Astrocyte (in vitro differentiated cells and primary cell): ENCODE results near the gene IMMP2L. TPM values are rescaled to one million over a fixed set of nuclear protein-coding genes. Genes with fewer than 3 reads are reported as not detected.
A peak's percentile ranks its signal among the peaks of the same experiment; 100 is the strongest.

ENCODE experiments used
- DNase-seq: peaks from one replicate; pipeline ENCODE4 v3.0.0-alpha.2; 2010; ENCODE audit warnings: low read depth
- FAIRE-seq: peaks from 2 replicates; lab custom pipeline; 2011; peaks lifted over from hg19 to GRCh38; lab: Jason Lieb, UNC
- H2AFZ ChIP-seq: 2 replicates; pipeline ENCODE4 v1.6.0; 2012; ENCODE audit warnings: low read depth, low read length, inconsistent platforms
- H3K27ac ChIP-seq: 2 replicates; pipeline ENCODE4 v1.5.1; 2011; ENCODE audit warnings: low read depth, low read length, inconsistent platforms
- H3K27me3 ChIP-seq: 2 replicates; pipeline ENCODE4 v1.6.0; 2011; ENCODE audit warnings: low read length, inconsistent platforms; ENCODE audit not compliant: insufficient read depth
- H3K36me3 ChIP-seq: 2 replicates; pipeline ENCODE4 v1.5.1; 2011; ENCODE audit warnings: low read length, inconsistent platforms; ENCODE audit not compliant: insufficient read depth
- H3K4me1 ChIP-seq: 2 replicates; pipeline ENCODE4 v1.5.1; 2011; ENCODE audit warnings: low read length, inconsistent platforms; ENCODE audit not compliant: insufficient read depth
- H3K4me2 ChIP-seq: 2 replicates; pipeline ENCODE4 v1.6.0; 2012; ENCODE audit warnings: low read length, inconsistent platforms
- H3K4me3 ChIP-seq: 2 replicates; pipeline ENCODE4 v1.5.1; 2011; ENCODE audit warnings: low read depth, mild to moderate bottlenecking, low read length, inconsistent platforms; ENCODE audit not compliant: insufficient read depth
- H3K79me2 ChIP-seq: 2 replicates; pipeline ENCODE4 v1.6.0; 2012; ENCODE audit warnings: mild to moderate bottlenecking, low read length, inconsistent platforms; ENCODE audit not compliant: insufficient read depth
- H3K9ac ChIP-seq: 2 replicates; pipeline ENCODE4 v1.6.0; 2012; ENCODE audit warnings: mild to moderate bottlenecking, low read length, inconsistent platforms
- H3K9me3 ChIP-seq: 2 replicates; pipeline ENCODE4 v1.5.1; 2012; ENCODE audit warnings: low read depth, mild to moderate bottlenecking, low read length, inconsistent platforms; ENCODE audit not compliant: insufficient read depth
- H4K20me1 ChIP-seq: 2 replicates; pipeline ENCODE4 v1.6.0; 2012; ENCODE audit warnings: low read length, inconsistent platforms; ENCODE audit not compliant: insufficient read depth
- H3K27ac Mint-ChIP-seq: one replicate; pipeline ENCODE4 v1.8.0; 2021; ENCODE audit warnings: mild to moderate bottlenecking, mixed read lengths; ENCODE audit not compliant: unreplicated experiment
- H3K27me3 Mint-ChIP-seq: one replicate; pipeline ENCODE4 v1.8.0; 2021; ENCODE audit warnings: low read depth, mixed read lengths; ENCODE audit not compliant: unreplicated experiment
- H3K36me3 Mint-ChIP-seq: one replicate; pipeline ENCODE4 v1.8.0; 2021; ENCODE audit warnings: low read depth, mixed read lengths; ENCODE audit not compliant: unreplicated experiment
- H3K4me1 Mint-ChIP-seq: one replicate; pipeline ENCODE4 v1.8.0; 2021; ENCODE audit warnings: low read depth, mixed read lengths; ENCODE audit not compliant: unreplicated experiment
- H3K4me3 Mint-ChIP-seq: one replicate; pipeline ENCODE4 v1.8.0; 2021; ENCODE audit warnings: mild to moderate bottlenecking, moderate library complexity, mixed read lengths; ENCODE audit not compliant: unreplicated experiment
- H3K9me3 Mint-ChIP-seq: one replicate; pipeline ENCODE4 v1.8.0; 2021; ENCODE audit warnings: mild to moderate bottlenecking, mixed read lengths; ENCODE audit not compliant: unreplicated experiment
- EZH2 ChIP-seq: IDR thresholded peaks from 2 replicates; pipeline ENCODE4 v1.6.1; 2012; ENCODE audit warnings: mild to moderate bottlenecking, low read length, inconsistent platforms; ENCODE audit not compliant: insufficient read depth
- total RNA-seq: library from RNA; stranded (reverse); gene quantifications from 2 replicates; pipeline ENCODE4 v1.2.1, GENCODE V29; 2021
- TF ChIP-seq, protein P1 (sequence below): IDR thresholded peaks from 2 replicates; pipeline ENCODE4 v1.5.1; 2011; ENCODE audit warnings: low read depth, mild to moderate bottlenecking, inconsistent platforms, low read length, moderate library complexity; ENCODE audit not compliant: insufficient read depth

IMMP2L gene
- total RNA-seq, 1 donor from 2014 or later = 13.8 TPM

GRCh38 chr7:111413739-111414138 lies 148.6 kb downstream of the IMMP2L start:
- Mint-ChIP-seq H3K4me3 (no peak overlapping the region), H3K9me3 (no peaks in the 10 kb centered on the region), H3K27ac (no peak overlapping the region), H3K36me3 (no peaks in the 10 kb centered on the region), H3K27me3 (no peaks in the 10 kb centered on the region), H3K4me1 (peaks cover 13% of the 10 kb centered on the region)
- Histone ChIP-seq H3K9me3 (no peaks in the 10 kb centered on the region), H3K79me2 (no peaks in the 10 kb centered on the region), H3K4me3 (no peak overlapping the region), H3K36me3 (no peaks in the 10 kb centered on the region), H3K4me1 (no peaks in the 10 kb centered on the region), H2AFZ (no peak overlapping the region), H3K4me2 (no peak overlapping the region), H3K27ac (no peak overlapping the region), H3K27me3 (no peaks in the 10 kb centered on the region), H4K20me1 (no peaks in the 10 kb centered on the region), H3K9ac (no peak overlapping the region)
- FAIRE-seq (no peak), DNase-seq (no peak)
- TF ChIP-seq EZH2 = no peak
- TF ChIP-seq, protein P1, sequence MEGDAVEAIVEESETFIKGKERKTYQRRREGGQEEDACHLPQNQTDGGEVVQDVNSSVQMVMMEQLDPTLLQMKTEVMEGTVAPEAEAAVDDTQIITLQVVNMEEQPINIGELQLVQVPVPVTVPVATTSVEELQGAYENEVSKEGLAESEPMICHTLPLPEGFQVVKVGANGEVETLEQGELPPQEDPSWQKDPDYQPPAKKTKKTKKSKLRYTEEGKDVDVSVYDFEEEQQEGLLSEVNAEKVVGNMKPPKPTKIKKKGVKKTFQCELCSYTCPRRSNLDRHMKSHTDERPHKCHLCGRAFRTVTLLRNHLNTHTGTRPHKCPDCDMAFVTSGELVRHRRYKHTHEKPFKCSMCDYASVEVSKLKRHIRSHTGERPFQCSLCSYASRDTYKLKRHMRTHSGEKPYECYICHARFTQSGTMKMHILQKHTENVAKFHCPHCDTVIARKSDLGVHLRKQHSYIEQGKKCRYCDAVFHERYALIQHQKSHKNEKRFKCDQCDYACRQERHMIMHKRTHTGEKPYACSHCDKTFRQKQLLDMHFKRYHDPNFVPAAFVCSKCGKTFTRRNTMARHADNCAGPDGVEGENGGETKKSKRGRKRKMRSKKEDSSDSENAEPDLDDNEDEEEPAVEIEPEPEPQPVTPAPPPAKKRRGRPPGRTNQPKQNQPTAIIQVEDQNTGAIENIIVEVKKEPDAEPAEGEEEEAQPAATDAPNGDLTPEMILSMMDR = no peak

- no peak overlapping the region for H3K4me2 ChIP-seq
- H3K36me3 Mint-ChIP-seq = no peaks in the 10 kb centered on the region
- H3K4me1 ChIP-seq = no peaks in the 10 kb centered on the region
- H3K4me1 Mint-ChIP-seq = peaks cover 15% of the 10 kb centered on the region
- H3K79me2 ChIP-seq = no peaks in the 10 kb centered on the region
- H3K9ac ChIP-seq = no peak overlapping the region
- peak overlapping the region; percentile 41 for H3K27ac Mint-ChIP-seq
- H3K9me3 ChIP-seq = no peaks in the 10 kb centered on the region
- no peak overlapping the region for H3K27ac ChIP-seq
- H3K4me3 ChIP-seq = no peak overlapping the region
- no peak overlapping the region for H3K4me3 Mint-ChIP-seq
- no peak for DNase-seq
- TF ChIP-seq EZH2 = no peak
- TF ChIP-seq, protein P1 = no peak
- H2AFZ ChIP-seq = no peak overlapping the region
- no peaks in the 10 kb centered on the region for H3K27me3 Mint-ChIP-seq
- H4K20me1 ChIP-seq = no peaks in the 10 kb centered on the region
- H3K27me3 ChIP-seq = no peaks in the 10 kb centered on the region
- FAIRE-seq = no peak
- H3K36me3 ChIP-seq = no peaks in the 10 kb centered on the region
- no peaks in the 10 kb centered on the region for H3K9me3 Mint-ChIP-seq
These were observed 151.4 kb downstream of the IMMP2L start for GRCh38 chr7:111410899-111411298.

GRCh38 chr7:111409714-111410422 lies 152.4 kb downstream of the IMMP2L start:
- no peak overlapping the region for H2AFZ ChIP-seq
- TF ChIP-seq, protein P1 = no peak
- TF ChIP-seq EZH2 = no peak
- no peaks in the 10 kb centered on the region for H3K9me3 Mint-ChIP-seq
- H3K36me3 Mint-ChIP-seq = no peaks in the 10 kb centered on the region
- DNase-seq (peak; percentile 71), FAIRE-seq (peak; percentile 84)
- peak overlapping the region; percentile 78 for H3K27ac Mint-ChIP-seq
- H3K4me3 ChIP-seq = no peak overlapping the region
- no peaks in the 10 kb centered on the region for H3K27me3 ChIP-seq
- H3K4me2 ChIP-seq = peak overlapping the region; percentile 23
- no peaks in the 10 kb centered on the region for H3K79me2 ChIP-seq
- H3K9me3 ChIP-seq = no peaks in the 10 kb centered on the region
- no peaks in the 10 kb centered on the region for H4K20me1 ChIP-seq
- H3K9ac ChIP-seq = no peak overlapping the region
- no peak overlapping the region for H3K4me3 Mint-ChIP-seq
- peaks cover 15% of the 10 kb centered on the region for H3K4me1 Mint-ChIP-seq
- H3K36me3 ChIP-seq = no peaks in the 10 kb centered on the region
- no peaks in the 10 kb centered on the region for H3K4me1 ChIP-seq
- H3K27ac ChIP-seq = no peak overlapping the region
- H3K27me3 Mint-ChIP-seq = no peaks in the 10 kb centered on the region
